HEK293 (cell line): Measurements from ENCODE around the gene C11orf86.

Experiments
- TCF7L2 ChIP-seq: IDR thresholded peaks from 2 replicates; pipeline ENCODE4 v1.6.1; 2011; ENCODE audit warnings: low read depth, mild to moderate bottlenecking, inconsistent platforms, low read length, moderate library complexity, borderline replicate concordance
- ZNF274 ChIP-seq, 2 experiments: fragments of 200-500 bp in 1 of 2; fragments of 450-650 bp in 1 of 2; sonication (Bioruptor generic) in 1 of 2; formaldehyde crosslinking in 1 of 2; IDR thresholded peaks; 2 replicates each; pipeline versions ENCODE4 v1.5.1 to v1.6.1; 2014 to 2016; ENCODE audit warnings: borderline replicate concordance in 1 of 2, inconsistent platforms in 1 of 2, low read length in 1 of 2, missing biosample characterization in 1 of 2, missing genetic modification characterization in 1 of 2
- ZNF639 ChIP-seq: fragments of 450-650 bp; formaldehyde crosslinking; IDR thresholded peaks from 2 replicates; pipeline ENCODE4 v1.5.1; 2016; ENCODE audit warnings: missing biosample characterization, missing genetic modification characterization

GRCh38 chr11:66985508-66986177, 10.5 kb downstream of the C11orf86 start:
- TF ChIP-seq ZNF639 (tag by site-specific recombination), result no peak
- no peak for TF ChIP-seq ZNF274 (IDR thresholded peaks at IDR 0.05; ENCODE audit: low read length)
- no peak for TF ChIP-seq ZNF274 (tag by site-specific recombination; IDR thresholded peaks at IDR 0.05; ENCODE audit: borderline replicate concordance)
- no peak for TF ChIP-seq TCF7L2
